WI38 (cell line): ENCODE data around the gene IGFBP5.

Experiments used
- H3K4me3 ChIP-seq: 2 replicates; pipeline ENCODE4 v1.5.1; 2011; ENCODE audit warnings: low read depth, mild to moderate bottlenecking, control low read depth, low read length
- CTCF ChIP-seq: IDR thresholded peaks from 2 replicates; pipeline ENCODE4 v1.5.1; 2012; ENCODE audit warnings: low read depth, mild to moderate bottlenecking, control low read depth, low read length

IGFBP5 gene

GRCh38 chr2:216644842-216645635 is 50.3 kb downstream of the IGFBP5 start:
- H3K4me3 ChIP-seq = no peak overlapping the region
- no peak for TF ChIP-seq CTCF

- H3K4me3 ChIP-seq = no peak overlapping the region
- no peak for TF ChIP-seq CTCF
Observed at GRCh38 chr2:216643986-216644659, 51.2 kb downstream of the IGFBP5 start.

GRCh38 chr2:216637472-216637871 is 57.9 kb downstream of the IGFBP5 start:
- H3K4me3 ChIP-seq = no peak overlapping the region
- TF ChIP-seq CTCF = no peak

- H3K4me3 ChIP-seq = no peak overlapping the region
- TF ChIP-seq CTCF = no peak
Observed at GRCh38 chr2:216636551-216637450, 58.5 kb downstream of the IGFBP5 start.

- H3K4me3 ChIP-seq = no peak overlapping the region
Observed at GRCh38 chr2:216635701-216636550, 59.4 kb downstream of the IGFBP5 start.

More at GRCh38 chr2:216635701-216636550, 59.4 kb downstream of the IGFBP5 start:
- no peak for TF ChIP-seq CTCF
